Mesenchymal stem cell (in vitro differentiated cells and primary cell): ENCODE results near the gene S100G.
"Not testable (repeated sequence)": the region's sequence is repeated elsewhere in the genome, so short reads cannot be mapped to it uniquely, and the experiment has no call there.

ENCODE experiments used
- DNase-seq: peaks from one replicate; pipeline ENCODE4 v3.0.0-alpha.2; 2013
- H2AFZ ChIP-seq: one replicate; pipeline ENCODE4 v1.6.1; 2013; ENCODE audit warnings: low read depth, mild to moderate bottlenecking, control low read depth, inconsistent platforms, low read length, moderate library complexity
- H2AK5ac ChIP-seq: 2 replicates; pipeline ENCODE4 v1.6.1; 2013; ENCODE audit warnings: low read length, moderate library complexity, mild to moderate bottlenecking, inconsistent platforms; ENCODE audit not compliant: severe bottlenecking
- H2BK120ac ChIP-seq: one replicate; pipeline ENCODE4 v1.6.1; 2013; ENCODE audit warnings: low read depth, mild to moderate bottlenecking, inconsistent platforms, low read length, moderate library complexity
- H2BK12ac ChIP-seq, 2 experiments: one replicate each; pipeline ENCODE4 v1.6.1; 2013; ENCODE audit warnings: inconsistent platforms in 2 of 2, low read length in 2 of 2, mild to moderate bottlenecking in 2 of 2, moderate library complexity in 2 of 2, control low read depth in 1 of 2
- H2BK15ac ChIP-seq: one replicate; pipeline ENCODE4 v1.6.1; 2013; ENCODE audit warnings: mild to moderate bottlenecking, low read depth, inconsistent platforms; ENCODE audit not compliant: poor library complexity, severe bottlenecking
- H2BK5ac ChIP-seq: 2 replicates; pipeline ENCODE4 v1.6.1; 2013; ENCODE audit warnings: low read depth, mild to moderate bottlenecking, low read length, control low read depth, inconsistent platforms; ENCODE audit not compliant: poor library complexity, severe bottlenecking
- H3K14ac ChIP-seq, 2 experiments: one replicate each; pipeline ENCODE4 v1.6.1; 2013; ENCODE audit warnings: inconsistent platforms in 2 of 2, low read length in 2 of 2, control low read depth in 1 of 2, mild to moderate bottlenecking in 1 of 2, moderate library complexity in 1 of 2
- H3K18ac ChIP-seq, 2 experiments: one replicate each; pipeline ENCODE4 v1.6.1; 2013; ENCODE audit warnings: inconsistent platforms in 2 of 2, low read length in 2 of 2, control low read depth in 1 of 2, low read depth in 1 of 2, mild to moderate bottlenecking in 1 of 2
- H3K23ac ChIP-seq, 2 experiments: one replicate each; pipeline ENCODE4 v1.6.1; 2013; ENCODE audit warnings: inconsistent platforms in 2 of 2, low read length in 2 of 2, mild to moderate bottlenecking in 2 of 2, moderate library complexity in 2 of 2, control low read depth in 1 of 2
- H3K27ac ChIP-seq: 2 replicates; pipeline ENCODE4 v1.5.1; 2013; ENCODE audit warnings: mild to moderate bottlenecking, moderate library complexity, low read length, control low read depth, inconsistent platforms; ENCODE audit not compliant: poor library complexity, severe bottlenecking
- H3K27me3 ChIP-seq, 2 experiments: 2 replicates each; pipeline versions ENCODE4 v1.6.1 to v1.7.0; 2013; ENCODE audit warnings: low read length in 2 of 2, mild to moderate bottlenecking in 2 of 2, moderate library complexity in 2 of 2, control low read depth in 1 of 2, inconsistent platforms in 1 of 2; ENCODE audit not compliant: control insufficient read depth in 1 of 2, insufficient read depth in 1 of 2
- H3K36me3 ChIP-seq, 2 experiments: 2 replicates each; pipeline versions ENCODE4 v1.6.1 to v1.7.0; 2013; ENCODE audit warnings: low read length in 2 of 2, control low read depth in 1 of 2, inconsistent platforms in 1 of 2, low read depth in 1 of 2, mild to moderate bottlenecking in 1 of 2; ENCODE audit not compliant: insufficient read depth in 2 of 2, control insufficient read depth in 1 of 2
- H3K4ac ChIP-seq, 2 experiments: one replicate each; pipeline ENCODE4 v1.6.1; 2013; ENCODE audit warnings: inconsistent platforms in 2 of 2, low read length in 2 of 2, mild to moderate bottlenecking in 2 of 2, moderate library complexity in 2 of 2, control low read depth in 1 of 2, low read depth in 1 of 2
- H3K4me1 ChIP-seq: 2 replicates; pipeline ENCODE4 v1.6.1; 2013; ENCODE audit warnings: low read depth, low read length, control low read depth; ENCODE audit not compliant: control insufficient read depth, insufficient read depth
- H3K4me2 ChIP-seq: 2 replicates; pipeline ENCODE4 v1.6.1; 2013; ENCODE audit warnings: low read length, mild to moderate bottlenecking, inconsistent platforms; ENCODE audit not compliant: poor library complexity, severe bottlenecking
- H3K4me3 ChIP-seq, 2 experiments: 2 replicates each; pipeline versions ENCODE4 v1.5.1 to v1.7.0; 2013; ENCODE audit warnings: low read length in 2 of 2, mild to moderate bottlenecking in 2 of 2, control low read depth in 1 of 2, low read depth in 1 of 2; ENCODE audit not compliant: insufficient read depth in 1 of 2
- H3K79me1 ChIP-seq: replicated peaks from 2 replicates; pipeline ENCODE4 v1.6.1; 2013; ENCODE audit warnings: mild to moderate bottlenecking, control low read depth, low read length, inconsistent platforms; ENCODE audit not compliant: poor library complexity, severe bottlenecking
- H3K9ac ChIP-seq: 2 replicates; pipeline ENCODE4 v1.7.0; 2013; ENCODE audit warnings: mild to moderate bottlenecking, low read length, moderate library complexity
- H3K9me3 ChIP-seq: 2 replicates; pipeline ENCODE4 v1.7.0; 2013; ENCODE audit warnings: mild to moderate bottlenecking, low read length; ENCODE audit not compliant: control insufficient read depth
- H4K8ac ChIP-seq: one replicate; pipeline ENCODE4 v1.6.1; 2013; ENCODE audit warnings: inconsistent platforms, mild to moderate bottlenecking, low read length, moderate library complexity
- H4K91ac ChIP-seq: one replicate; pipeline ENCODE4 v1.6.1; 2013; ENCODE audit warnings: mild to moderate bottlenecking, low read length, inconsistent platforms
- WGBS: methylation state at CpG from one replicate; pipeline ENCODE4 v1.1.7; 2013; ENCODE audit warnings: mixed read lengths; 5-methylcytosine and 5-hydroxymethylcytosine counted together

Gene S100G

GRCh38 chrX:16604337-16604736 lies 45.6 kb upstream of the S100G start:
- no peak overlapping the region for H3K14ac ChIP-seq
- peak overlapping the region; percentile 59 for H2AK5ac ChIP-seq
- H3K79me1 ChIP-seq, result no peaks in the 10 kb centered on the region
- no peaks in the 10 kb centered on the region for H3K9me3 ChIP-seq
- H3K4me2 ChIP-seq, result no peak overlapping the region
- no peak overlapping the region for H3K4ac ChIP-seq
- peak overlapping the region in 1 of 2 experiments; percentile 48 for H3K18ac ChIP-seq
- no peak overlapping the region for H2BK12ac ChIP-seq
- no peak overlapping the region for H3K23ac ChIP-seq
- no peak overlapping the region for H4K91ac ChIP-seq
- H4K8ac ChIP-seq, result no peak overlapping the region
- H2BK15ac ChIP-seq, result no peak overlapping the region
- H3K27me3 ChIP-seq, result peaks cover 0 to 11% of the 10 kb centered on the region in 2 experiments
- H3K27ac ChIP-seq, result peak overlapping the region; percentile 77
- H3K4me1 ChIP-seq, result no peaks in the 10 kb centered on the region
- no peak overlapping the region for H3K4me3 ChIP-seq
- no peak for DNase-seq
- H2BK5ac ChIP-seq, result peak overlapping the region; percentile 19
- no peak overlapping the region for H2BK120ac ChIP-seq
- WGBS, result no CpG with 5 or more reads among the region's 2 CpGs
- no peak overlapping the region for H2AFZ ChIP-seq
- H3K36me3 ChIP-seq, result no peaks in the 10 kb centered on the region
- H3K9ac ChIP-seq, result no peak overlapping the region

- Histone ChIP-seq H3K18ac (no peak overlapping the region), H3K4ac (no peak overlapping the region), H3K9me3 (no peaks in the 10 kb centered on the region), H2BK5ac (no peak overlapping the region), H3K14ac (no peak overlapping the region), H2AFZ (no peak overlapping the region), H3K27ac (no peak overlapping the region), H3K4me1 (no peaks in the 10 kb centered on the region), H3K4me2 (no peak overlapping the region), H2BK12ac (no peak overlapping the region), H2BK15ac (no peak overlapping the region), H3K9ac (no peak overlapping the region), H3K27me3 (peaks cover 0 to 8% of the 10 kb centered on the region in 2 experiments), H4K91ac (no peak overlapping the region), H2BK120ac (no peak overlapping the region), H3K79me1 (no peaks in the 10 kb centered on the region), H2AK5ac (no peak overlapping the region), H3K4me3 (no peak overlapping the region), H4K8ac (no peak overlapping the region), H3K23ac (no peak overlapping the region), H3K36me3 (no peaks in the 10 kb centered on the region)
- peak; percentile 19 for DNase-seq
- 78% methylated on average over 2 of the region's 4 CpGs for WGBS
Measured at GRCh38 chrX:16606142-16606720, 43.7 kb upstream of the S100G start.

- peaks cover 0 to 11% of the 10 kb centered on the region in 2 experiments for H3K27me3 ChIP-seq
- peak; percentile 14 for DNase-seq
- H2AK5ac ChIP-seq, result no peak overlapping the region
- no peak overlapping the region for H2BK12ac ChIP-seq
- no peak overlapping the region for H3K4ac ChIP-seq
- H3K79me1 ChIP-seq, result no peaks in the 10 kb centered on the region
- H2BK5ac ChIP-seq, result no peak overlapping the region
- peak overlapping the region; percentile 67 for H3K27ac ChIP-seq
- H3K4me3 ChIP-seq, result no peak overlapping the region
- no peak overlapping the region for H3K23ac ChIP-seq
- H2BK15ac ChIP-seq, result no peak overlapping the region
- no peak overlapping the region for H3K18ac ChIP-seq
- H3K36me3 ChIP-seq, result peaks cover 0 to 4% of the 10 kb centered on the region in 2 experiments
- no peak overlapping the region for H3K14ac ChIP-seq
- no CpG with 5 or more reads among the region's 1 CpG for WGBS
- peak overlapping the region; percentile 42 for H3K9ac ChIP-seq
- no peak overlapping the region for H4K91ac ChIP-seq
- H2BK120ac ChIP-seq, result no peak overlapping the region
- no peaks in the 10 kb centered on the region for H3K4me1 ChIP-seq
- no peak overlapping the region for H2AFZ ChIP-seq
- no peaks in the 10 kb centered on the region for H3K9me3 ChIP-seq
- H4K8ac ChIP-seq, result no peak overlapping the region
- no peak overlapping the region for H3K4me2 ChIP-seq
Measured at GRCh38 chrX:16610121-16610621, 39.8 kb upstream of the S100G start.

DNA sequence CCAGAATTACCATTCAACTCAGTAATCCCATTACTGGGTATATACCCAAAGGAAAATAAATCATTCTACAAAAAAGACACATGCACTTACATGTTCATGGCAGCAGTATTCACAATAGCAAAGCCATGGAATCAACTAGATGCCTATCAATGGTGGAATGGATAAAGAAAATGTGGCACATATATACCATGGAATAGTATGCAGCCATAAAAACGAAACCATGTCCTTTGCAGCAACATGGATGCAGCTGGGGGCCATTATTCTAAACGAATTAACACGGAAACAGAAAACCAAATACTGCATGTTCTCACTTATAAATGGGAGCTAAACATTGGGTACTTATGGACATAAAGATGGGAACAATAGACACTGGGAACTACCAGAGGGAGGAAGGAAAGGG lies 39.3 kb upstream of the S100G start:
- not testable (repeated sequence) for H2AFZ ChIP-seq, H2BK12ac ChIP-seq, H4K91ac ChIP-seq, H2BK5ac ChIP-seq, H3K36me3 ChIP-seq, H2BK120ac ChIP-seq, H2AK5ac ChIP-seq, H3K79me1 ChIP-seq, H4K8ac ChIP-seq, H3K4ac ChIP-seq, H3K4me2 ChIP-seq, H3K23ac ChIP-seq, H3K4me3 ChIP-seq, H3K14ac ChIP-seq, H2BK15ac ChIP-seq, H3K4me1 ChIP-seq, H3K9ac ChIP-seq, DNase-seq, H3K18ac ChIP-seq, H3K9me3 ChIP-seq
- Histone ChIP-seq H3K27me3 (peaks cover 0 to 11% of the 10 kb centered on the region in 2 experiments), H3K27ac (peak overlapping the region; percentile 38)
- 100% methylated on average over 1 of the region's 3 CpGs for WGBS
